Activated CD4-positive, CD25-positive, alpha-beta regulatory T cell treated with anti-CD3 and anti-CD28 coated beads, Interleukin-2, amount 50 U/mL, for 72 hours (primary cell): ENCODE measurements around the gene PDE11A.
"Not testable (repeated sequence)": the region's sequence is repeated elsewhere in the genome, so short reads cannot be mapped to it uniquely, and the experiment has no call there.

ENCODE experiments used
- DNase-seq: peaks from one replicate; pipeline ENCODE4 v3.0.0; 2021

PDE11A gene

GRCh38 chr2:178006710-178007109 lies 65.9 kb downstream of the PDE11A start:
- DNase-seq = no peak

DNA sequence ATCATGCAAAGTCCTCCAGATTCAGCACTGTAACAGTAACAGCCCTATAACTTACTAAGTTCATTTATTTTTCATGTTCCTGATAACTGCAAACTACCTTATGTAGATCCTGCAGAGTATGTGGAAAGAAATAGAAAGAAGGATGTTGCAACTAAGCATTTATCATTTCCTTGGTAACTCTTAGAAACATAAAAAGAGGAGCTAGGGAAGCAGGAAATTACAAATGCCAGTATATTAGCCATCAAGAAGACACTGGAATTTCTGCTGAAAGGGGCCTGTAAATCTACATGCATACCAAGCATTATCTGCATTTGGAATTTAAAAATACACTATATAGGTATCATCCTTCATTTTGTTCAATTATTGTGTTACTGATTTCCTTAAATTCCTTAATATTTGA lies 66.8 kb downstream of the PDE11A start:
- DNase-seq = no peak

DNA sequence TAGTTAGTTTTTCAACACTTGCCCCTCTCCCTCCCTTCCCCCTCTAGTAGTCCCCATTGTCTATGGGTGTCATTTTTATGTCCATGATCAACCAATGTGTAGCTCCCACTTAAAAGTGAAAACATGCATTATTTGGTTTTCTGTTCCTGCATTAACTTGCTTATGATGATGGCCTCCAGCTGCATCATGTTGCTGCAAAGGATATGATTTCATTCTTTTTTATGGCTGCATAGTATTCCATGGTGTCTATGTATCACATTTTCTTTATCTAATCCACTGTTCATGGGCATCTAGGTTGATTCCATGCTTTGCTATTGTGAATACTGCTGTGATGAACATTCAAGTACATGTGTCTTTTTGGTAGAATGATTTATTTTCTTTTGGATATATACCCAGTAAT lies 70.5 kb downstream of the PDE11A start:
- DNase-seq = no peak

DNA sequence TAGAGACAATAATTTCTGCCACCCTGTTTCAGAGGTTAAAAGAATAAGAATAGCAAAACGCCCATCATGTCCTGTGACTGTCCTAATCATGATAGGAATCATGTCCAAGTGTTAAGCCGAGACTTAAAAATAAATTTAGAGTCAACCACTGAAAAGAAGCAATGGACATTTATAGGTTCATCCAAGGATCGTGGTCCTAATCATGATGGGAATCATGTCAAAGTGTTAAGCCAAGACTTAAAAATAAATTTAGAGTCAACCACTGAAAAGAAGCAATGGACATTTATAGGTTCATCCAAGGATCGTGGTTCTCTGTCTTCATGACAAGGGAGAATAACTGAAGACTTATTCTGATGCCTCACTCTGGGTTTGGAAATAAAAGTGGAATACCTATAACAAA lies 73.6 kb downstream of the PDE11A start:
- DNase-seq = no peak

DNA sequence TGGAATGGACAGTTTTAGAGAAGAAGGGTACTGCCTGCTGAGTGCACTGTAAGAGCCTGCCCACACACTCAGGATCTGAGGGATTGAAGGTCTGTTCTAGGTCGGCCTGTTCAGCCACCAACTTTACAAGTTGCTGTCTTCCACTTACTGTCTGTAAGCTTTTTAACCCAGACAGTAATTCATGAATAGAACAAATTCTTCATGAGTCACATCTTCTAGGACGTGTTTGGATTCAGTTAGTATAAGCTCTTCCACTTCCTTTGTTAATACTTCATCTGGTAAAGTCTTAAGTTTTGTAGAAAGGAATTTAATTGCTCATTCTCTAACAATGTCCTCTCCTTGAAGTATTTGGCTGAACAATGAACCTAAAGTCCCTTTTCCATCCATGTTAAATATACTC lies 74.6 kb downstream of the PDE11A start:
- no peak for DNase-seq

DNA sequence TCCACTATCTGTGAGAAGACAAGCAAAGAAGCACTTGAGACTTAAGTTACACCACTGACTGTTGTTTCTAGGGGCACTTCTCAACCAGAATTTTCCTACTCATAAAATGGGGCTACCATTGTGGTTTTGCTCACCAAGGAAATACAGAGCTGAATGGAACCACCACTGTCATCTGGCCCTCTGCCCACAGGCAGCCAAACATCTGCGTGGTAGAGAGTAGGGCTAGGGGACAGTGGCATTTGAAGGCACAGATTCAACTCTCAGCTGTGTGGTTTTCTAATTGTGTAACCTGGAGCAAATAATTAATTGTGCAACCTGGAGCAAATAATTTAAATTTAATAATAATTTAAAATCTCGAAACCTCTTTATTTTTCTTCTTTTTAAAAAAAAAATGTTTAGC lies 79.6 kb downstream of the PDE11A start:
- DNase-seq = no peak

- DNase-seq = no peak
These were observed 83.3 kb downstream of the PDE11A start for GRCh38 chr2:177989029-177989885.

DNA sequence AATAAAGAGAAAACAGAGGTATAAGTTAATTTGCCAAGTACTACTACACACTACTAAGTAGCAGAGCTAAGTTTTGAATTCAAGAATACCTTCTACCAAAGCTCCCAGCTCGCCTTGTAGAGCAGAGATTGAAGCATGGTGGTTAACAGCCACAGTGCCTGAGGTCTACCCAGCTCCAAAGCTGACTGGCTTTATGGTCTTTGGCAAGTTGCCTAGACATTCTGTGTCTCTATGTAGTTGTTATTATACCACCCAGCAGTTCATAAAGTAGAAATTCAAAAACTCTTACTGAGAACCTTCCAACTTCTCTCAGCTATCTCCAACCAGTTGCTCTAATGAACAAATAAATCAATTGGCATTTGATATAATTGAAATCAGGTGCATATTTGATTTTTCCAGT lies 87.8 kb downstream of the PDE11A start:
- no peak for DNase-seq

DNA sequence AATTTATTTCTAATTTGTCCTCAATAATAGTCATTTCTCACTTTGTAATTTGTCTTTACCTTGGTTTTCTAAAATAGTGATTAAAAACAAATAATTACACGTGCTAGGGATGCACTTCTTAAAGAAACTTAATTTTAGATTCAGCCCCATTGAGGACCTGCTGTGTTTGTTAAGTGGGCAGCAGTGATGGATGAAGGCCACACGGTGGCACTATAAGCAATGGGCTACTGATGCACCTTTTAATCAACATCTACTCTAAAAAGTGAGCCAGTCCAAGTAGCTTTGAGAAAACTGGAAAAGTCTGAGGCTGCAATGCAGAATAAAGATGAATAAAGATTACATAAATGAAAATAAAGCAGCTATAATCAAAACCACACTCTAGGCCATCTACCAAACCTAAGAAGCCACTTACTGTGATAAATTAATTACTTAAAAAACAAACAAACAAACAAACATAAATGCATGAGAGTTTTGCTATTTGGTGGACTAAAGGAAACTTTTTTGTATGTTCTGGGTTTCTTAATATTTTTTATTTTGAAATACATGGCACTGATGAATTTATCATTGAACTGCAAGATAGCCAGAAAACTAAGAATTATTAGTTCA lies 89.3 kb downstream of the PDE11A start:
- no peak for DNase-seq

- DNase-seq = no peak
These were observed 99.8 kb downstream of the PDE11A start for GRCh38 chr2:177972782-177973181.

- no peak for DNase-seq
These were observed 100.5 kb downstream of the PDE11A start for GRCh38 chr2:177972123-177972522.

DNA sequence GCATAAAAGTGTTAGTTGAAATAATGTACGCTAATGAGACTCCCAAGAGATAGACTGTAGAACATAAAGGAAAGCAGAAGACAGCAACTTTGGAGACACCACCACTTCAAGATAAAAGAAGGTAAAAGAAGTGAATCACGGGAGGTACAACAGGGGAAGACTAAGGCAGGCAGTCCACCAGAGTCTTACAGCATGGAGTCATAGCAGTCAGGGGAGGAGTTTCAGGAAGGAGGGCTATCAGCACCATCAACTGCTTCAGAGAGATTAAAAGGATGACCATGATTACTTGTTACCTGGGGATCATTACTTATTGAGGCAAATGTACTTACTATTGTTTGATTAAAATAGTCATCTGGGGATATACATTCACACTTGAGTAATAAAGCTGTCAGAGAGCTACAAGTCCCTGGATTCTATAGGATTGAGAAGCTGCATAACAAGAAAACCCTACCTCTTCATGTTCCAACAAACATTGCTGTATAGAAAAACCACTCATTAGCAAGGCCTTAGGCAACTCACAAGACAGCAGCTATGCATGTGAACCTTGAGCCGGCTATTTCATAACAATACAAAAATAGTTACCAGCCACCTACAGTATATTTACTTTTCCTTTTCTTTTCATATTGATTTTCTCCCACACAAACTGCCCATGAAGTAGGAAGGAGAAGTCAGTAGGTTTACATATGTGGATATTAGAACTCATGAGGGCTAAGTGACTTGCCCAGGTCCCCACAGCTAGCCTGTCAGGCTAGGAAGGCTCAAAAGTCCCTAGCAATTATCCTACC lies 101.7 kb downstream of the PDE11A start:
- no peak for DNase-seq

DNA sequence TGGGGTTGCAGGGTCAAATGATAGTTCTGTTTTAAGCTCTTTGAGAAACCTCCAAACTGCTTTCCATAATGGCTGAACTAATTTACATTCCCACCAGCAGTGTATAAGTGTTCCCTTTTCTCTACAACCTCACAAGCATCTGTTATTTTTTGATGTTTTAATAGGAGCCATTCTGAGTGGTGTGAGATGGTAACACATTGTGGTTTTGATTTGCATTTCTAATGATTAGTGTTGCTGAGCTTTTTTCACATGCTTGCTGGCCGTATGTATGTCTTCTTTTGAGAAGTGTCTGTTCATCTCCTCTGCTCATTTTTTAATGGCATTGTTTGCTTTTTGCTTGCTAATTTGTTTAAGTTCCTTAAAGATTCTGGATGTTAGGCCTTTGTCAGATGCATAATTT lies 107.7 kb downstream of the PDE11A start:
- no peak for DNase-seq

DNA sequence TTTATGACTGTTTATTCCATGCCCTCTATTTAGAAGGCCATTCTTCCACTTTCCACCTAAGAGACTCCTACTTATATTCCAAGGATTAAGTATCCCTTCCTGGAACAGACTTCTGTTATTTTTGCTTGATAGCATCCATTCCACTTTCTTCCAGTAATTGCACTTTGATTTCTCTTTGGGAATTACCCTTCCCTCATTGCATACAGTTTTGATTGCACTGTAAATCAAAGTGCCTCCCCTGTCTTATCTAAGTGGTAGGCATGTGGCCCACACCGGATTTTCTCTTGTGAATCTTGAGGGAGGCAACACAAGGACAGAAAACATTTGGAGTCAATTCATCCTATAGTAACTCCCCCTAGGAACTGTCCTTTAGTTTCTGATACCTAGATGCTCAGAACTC lies 120.4 kb downstream of the PDE11A start:
- DNase-seq = no peak

DNA sequence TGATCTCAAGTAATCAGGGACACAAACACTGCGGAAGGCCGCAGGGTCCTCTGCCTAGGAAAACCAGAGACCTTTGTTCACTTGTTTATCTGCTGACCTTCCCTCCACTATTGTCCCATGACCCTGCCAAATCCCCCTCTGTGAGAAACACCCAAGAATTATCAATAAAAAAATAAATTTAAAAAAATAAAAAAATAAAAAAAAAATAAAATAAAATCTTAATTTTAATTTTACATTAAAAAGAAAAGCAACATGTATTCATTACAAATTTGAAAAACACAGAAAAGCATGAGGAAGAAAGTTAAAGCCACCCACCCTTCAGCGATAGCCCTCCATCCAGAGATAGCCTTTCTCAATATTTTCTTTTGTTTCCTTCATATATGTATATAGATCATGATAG lies 125.0 kb downstream of the PDE11A start:
- DNase-seq = not testable (repeated sequence)

GRCh38 chr2:177944530-177944929 lies 128.0 kb downstream of the PDE11A start:
- DNase-seq = not testable (repeated sequence)

GRCh38 chr2:177942731-177943130 lies 129.8 kb downstream of the PDE11A start:
- DNase-seq = no peak

DNA sequence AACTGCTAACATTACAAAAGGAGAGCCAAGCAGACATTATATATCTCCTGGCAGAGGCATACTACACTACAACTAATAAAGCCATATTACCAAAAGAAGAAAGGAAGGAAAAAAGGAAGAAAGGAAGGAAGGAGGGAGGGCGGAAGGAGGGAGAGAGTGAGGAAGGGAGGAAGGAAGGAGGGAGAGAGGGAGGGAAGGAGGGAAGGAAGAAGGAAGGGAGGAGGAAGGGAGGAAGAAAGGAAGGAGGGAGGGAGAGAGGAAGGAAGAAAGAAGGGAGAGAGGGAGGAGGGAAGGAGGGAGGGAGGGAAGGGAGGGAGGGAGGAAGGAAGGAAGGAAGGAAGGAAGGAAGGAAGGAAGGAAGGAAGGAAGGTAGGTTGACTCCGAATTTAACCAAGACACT lies 133.4 kb downstream of the PDE11A start:
- DNase-seq = no peak

- DNase-seq = no peak
These were observed 141.7 kb downstream of the PDE11A start for GRCh38 chr2:177930916-177931315.

DNA sequence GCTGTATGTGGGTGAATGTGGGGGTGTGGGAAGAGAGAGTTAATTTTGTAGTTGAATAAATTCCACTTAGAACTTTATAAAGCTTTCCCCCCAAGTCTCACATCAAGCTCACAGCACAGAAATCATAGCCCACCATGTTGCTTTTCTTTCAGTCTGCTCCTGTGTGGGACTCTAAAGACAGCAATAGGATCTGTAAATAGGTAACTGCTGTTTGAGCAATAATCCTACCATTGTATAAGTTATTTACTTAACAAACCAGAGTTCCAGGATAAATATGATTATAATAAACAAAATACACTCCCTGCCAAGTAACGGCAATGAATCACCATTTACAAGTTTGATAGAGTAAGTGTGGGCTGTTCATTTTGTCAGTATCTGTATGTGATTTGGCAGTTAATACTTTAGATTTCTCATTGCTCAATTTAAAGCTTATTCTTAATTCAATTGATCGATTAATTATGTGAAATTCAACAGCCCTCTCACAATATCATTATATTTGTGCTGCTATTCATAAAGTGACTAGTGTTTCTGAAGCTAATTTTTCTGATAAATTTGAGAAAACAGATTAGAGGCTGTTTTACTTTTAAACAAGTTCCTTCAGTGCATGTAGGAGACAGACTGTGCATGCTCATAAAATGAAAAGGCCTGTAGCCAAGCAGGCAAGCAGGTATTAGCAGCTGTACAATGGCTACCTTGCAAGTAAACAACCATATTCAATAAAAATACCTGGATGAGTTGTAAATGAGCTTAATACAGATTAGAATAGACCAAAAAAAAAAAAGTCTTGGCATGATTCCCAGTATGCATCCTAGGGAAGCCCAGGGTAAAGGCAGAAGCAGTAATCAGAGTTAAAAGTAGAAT lies 142.7 kb downstream of the PDE11A start:
- no peak for DNase-seq

DNA sequence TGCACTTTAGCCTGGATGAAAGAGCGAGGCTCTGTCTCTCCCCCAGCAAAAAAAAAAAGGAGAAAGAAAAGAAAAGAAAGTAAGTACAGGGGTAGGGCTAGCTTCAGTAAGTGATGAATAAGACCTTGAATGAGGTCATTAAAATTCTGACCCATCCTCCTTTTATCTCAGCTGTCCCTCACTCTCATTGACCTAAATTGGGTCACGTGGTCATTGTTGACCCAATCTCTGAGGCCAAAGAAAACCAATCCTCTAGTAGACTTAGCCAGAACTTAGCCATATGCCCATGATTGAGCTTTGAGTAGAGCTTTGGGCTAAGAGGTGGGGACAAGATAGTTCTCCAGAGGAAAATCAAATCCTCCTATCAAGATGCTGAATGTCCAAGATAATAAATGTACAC lies 149.3 kb downstream of the PDE11A start:
- no peak for DNase-seq

- no peak for DNase-seq
These were observed 150.9 kb downstream of the PDE11A start for GRCh38 chr2:177921726-177922125.

DNA sequence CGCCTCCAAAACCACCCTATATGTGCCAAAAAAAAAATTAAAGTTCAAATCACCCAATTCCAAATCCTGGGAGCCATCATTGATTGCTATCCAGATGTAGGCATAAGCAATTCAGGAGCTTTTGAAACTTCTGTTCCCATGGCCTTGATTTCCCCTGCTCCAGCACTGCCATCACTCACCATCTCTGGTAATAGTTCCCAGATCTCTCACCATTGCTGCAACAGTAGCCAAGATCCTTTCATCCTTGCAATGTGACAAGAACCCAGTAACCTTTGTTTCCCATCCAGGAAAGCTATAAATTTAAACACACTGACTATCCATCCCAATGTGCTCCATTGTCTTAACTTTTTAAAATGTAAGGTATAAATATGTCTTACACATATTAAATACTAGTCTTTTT lies 155.4 kb downstream of the PDE11A start:
- DNase-seq = no peak
